Measurements from ENCODE around the gene ZSCAN18.

- TF ChIP-seq REST (IDR thresholded peaks at IDR 0.05; ENCODE audit: insufficient replicate concordance, low read depth) (no peak), CTCF (IDR thresholded peaks at IDR 0.05; ENCODE audit: insufficient read depth, low read length) (no peak), POLR2AphosphoS5 (IDR thresholded peaks at IDR 0.05; ENCODE audit: low read depth) (no peak), SPI1 (IDR thresholded peaks at IDR 0.05; ENCODE audit: borderline replicate concordance, low read depth) (no peak)
Measured at GRCh38 chr19:58042495-58043340, 55.3 kb downstream of the ZSCAN18 start.
